B cell (primary cell): Measurements from ENCODE around the gene EHBP1. TPM values are rescaled to one million over a fixed set of nuclear protein-coding genes. Genes with fewer than 3 reads are reported as not detected.

Experiments used
- ATAC-seq: fragments of 200-7000 bp; cut with Tn5 transposase; one replicate; pipeline ENCODE4 v1.10.0; 2021; ENCODE audit warnings: low read depth, mild to moderate bottlenecking, moderate number of reproducible peaks, moderate library complexity
- CTCF ChIA-PET: fragments of 350-600 bp; sonication (Branson Sonifier 250); formaldehyde crosslinking; loops from one replicate; lab custom pipeline; 2021; ENCODE audit warnings: antibody characterized with exemption, inconsistent platforms; lab: Charles Lee
- POLR2A ChIA-PET: fragments of 350-600 bp; sonication (Branson Sonifier 250); formaldehyde crosslinking; loops from one replicate; lab custom pipeline; 2021; ENCODE audit warnings: antibody characterized with exemption; lab: Charles Lee
- DNase-seq: peaks from one replicate; pipeline ENCODE4 v3.0.0; 2013
- H2AFZ ChIP-seq: 2 replicates; pipeline ENCODE4 v1.6.1; 2012; ENCODE audit warnings: mild to moderate bottlenecking, low read depth, low read length; ENCODE audit not compliant: insufficient read depth, poor library complexity, severe bottlenecking
- H3K27ac ChIP-seq, 2 donors: 1 replicate in 1 of 2; 2 replicates in 1 of 2; pipeline ENCODE4 v1.5.1; 2012 to 2013; ENCODE audit warnings: low read length in 2 of 2, mild to moderate bottlenecking in 2 of 2, moderate library complexity in 1 of 2
- H3K27me3 ChIP-seq, 4 experiments: fragments of 200-600 bp in 1 of 4; sonication (generic) in 1 of 4; replicated peaks in 1 of 4; 1 replicate in 2 of 4; 2 replicates in 2 of 4; pipeline versions ENCODE4 v1.6.1 to v1.7.0; 2013 to 2016; ENCODE audit warnings: low read length in 3 of 4, mild to moderate bottlenecking in 2 of 4, mixed read lengths in 1 of 4, moderate library complexity in 1 of 4; ENCODE audit not compliant: insufficient read depth in 4 of 4, control insufficient read depth in 3 of 4; ENCODE audit errors: control extremely low read depth in 1 of 4
- H3K36me3 ChIP-seq, 2 experiments: replicated peaks in 1 of 2; 1 replicate in 1 of 2; 2 replicates in 1 of 2; pipeline versions ENCODE4 v1.6.1 to v1.7.1; 2013; ENCODE audit warnings: low read length in 1 of 2; ENCODE audit not compliant: insufficient read depth in 2 of 2, control insufficient read depth in 1 of 2; ENCODE audit errors: control extremely low read depth in 1 of 2, extremely low read depth in 1 of 2
- H3K4me1 ChIP-seq, 2 donors: fragments of 200-600 bp in 1 of 2; sonication (generic) in 1 of 2; 1 replicate in 1 of 2; 2 replicates in 1 of 2; pipeline versions ENCODE4 v1.5.1 to v1.6.1; 2013 to 2017; ENCODE audit warnings: low read length in 2 of 2; ENCODE audit not compliant: control insufficient read depth in 2 of 2, insufficient read depth in 2 of 2
- H3K4me2 ChIP-seq: replicated peaks from 2 replicates; pipeline ENCODE3; 2012; ENCODE audit warnings: mild to moderate bottlenecking, low read depth, low read length; ENCODE audit not compliant: poor library complexity, severe bottlenecking
- H3K4me3 ChIP-seq, 5 experiments: fragments of 200-600 bp in 1 of 5; sonication (generic) in 1 of 5; 1 replicate in 3 of 5; 2 replicates in 2 of 5; pipeline versions ENCODE4 v1.5.1 to v1.7.0; 2011 to 2016; ENCODE audit warnings: low read length in 4 of 5, mild to moderate bottlenecking in 4 of 5, low read depth in 2 of 5, control low read depth in 1 of 5, moderate library complexity in 1 of 5; ENCODE audit not compliant: insufficient read depth in 1 of 5; ENCODE audit errors: control extremely low read depth in 1 of 5, extremely low read depth in 1 of 5
- H3K79me2 ChIP-seq: fragments of 200-600 bp; sonication (generic); one replicate; pipeline ENCODE4 v1.6.0; 2016; ENCODE audit warnings: low read length; ENCODE audit not compliant: control insufficient read depth, insufficient read depth
- H3K9ac ChIP-seq: fragments of 200-600 bp; sonication (generic); 2 replicates; pipeline ENCODE4 v1.6.1; 2017; ENCODE audit warnings: mild to moderate bottlenecking, low read length, moderate library complexity
- H3K9me3 ChIP-seq, 3 donors: one replicate each; pipeline versions ENCODE4 v1.6.1 to v1.7.1; 2013; ENCODE audit warnings: low read length in 2 of 3; ENCODE audit not compliant: control insufficient read depth in 2 of 3, insufficient read depth in 1 of 3; ENCODE audit errors: control extremely low read depth in 1 of 3
- H4K20me1 ChIP-seq: 2 replicates; pipeline ENCODE4 v1.6.0; 2012; ENCODE audit warnings: mild to moderate bottlenecking, low read length; ENCODE audit not compliant: insufficient read depth, control insufficient read depth, poor library complexity, severe bottlenecking
- H3K27ac Mint-ChIP-seq: one replicate; pipeline ENCODE4 v1.8.0; 2021; ENCODE audit warnings: mixed read lengths
- H3K27me3 Mint-ChIP-seq: one replicate; pipeline ENCODE4 v1.8.0; 2021; ENCODE audit warnings: mixed read lengths
- H3K4me1 Mint-ChIP-seq: one replicate; pipeline ENCODE4 v1.8.0; 2021; ENCODE audit warnings: mixed read lengths
- H3K4me3 Mint-ChIP-seq: one replicate; pipeline ENCODE4 v1.8.0; 2021; ENCODE audit warnings: mixed read lengths
- H3K9me3 Mint-ChIP-seq: one replicate; pipeline ENCODE4 v1.8.0; 2022; ENCODE audit warnings: mixed read lengths; ENCODE audit not compliant: insufficient read depth
- EZH2 ChIP-seq: IDR thresholded peaks from 2 replicates; pipeline ENCODE4 v1.6.1; 2012; ENCODE audit warnings: borderline replicate concordance, low read depth, mild to moderate bottlenecking, moderate library complexity, low read length; ENCODE audit not compliant: insufficient read depth, poor library complexity, severe bottlenecking
- WGBS: methylation state at CpG from one replicate; pipeline ENCODE4 v1.1.5; 2013; ENCODE audit warnings: missing lambda C conversion rate; ENCODE audit not compliant: insufficient coverage; 5-methylcytosine and 5-hydroxymethylcytosine counted together
- intact Hi-C: fragments of 100-400 bp; cut with micrococcal nuclease; formaldehyde crosslinking; loops from one replicate; pipeline ENCODE4 v1.10.0; 2022
- polyA plus RNA-seq: library from polyadenylated mRNA; depleted of rRNA; stranded (reverse); fragments of >200 nt; gene quantifications from 2 replicates; pipeline ENCODE4 v1.2.3, GENCODE V29; 2012
- total RNA-seq, 2 donors: library from RNA; stranded (reverse); fragments of 120-200 nt in 1 of 2; gene quantifications; 1 replicate in 1 of 2; 2 replicates in 1 of 2; pipeline versions ENCODE4 v1.2.3 to v1.2.4, GENCODE V29; 2013 to 2022
- TF ChIP-seq, protein P1 (sequence below): fragments of 200-600 bp; IDR thresholded peaks from one replicate; pipeline ENCODE4 v1.8.0; 2022; ENCODE audit warnings: antibody characterized with exemption, mild to moderate bottlenecking

Gene EHBP1
- total and polyA plus RNA-seq, 2 donors (not counting 1 experiment from before 2014, with no cell fraction given) = 8.8 to 34.7 TPM

DNA sequence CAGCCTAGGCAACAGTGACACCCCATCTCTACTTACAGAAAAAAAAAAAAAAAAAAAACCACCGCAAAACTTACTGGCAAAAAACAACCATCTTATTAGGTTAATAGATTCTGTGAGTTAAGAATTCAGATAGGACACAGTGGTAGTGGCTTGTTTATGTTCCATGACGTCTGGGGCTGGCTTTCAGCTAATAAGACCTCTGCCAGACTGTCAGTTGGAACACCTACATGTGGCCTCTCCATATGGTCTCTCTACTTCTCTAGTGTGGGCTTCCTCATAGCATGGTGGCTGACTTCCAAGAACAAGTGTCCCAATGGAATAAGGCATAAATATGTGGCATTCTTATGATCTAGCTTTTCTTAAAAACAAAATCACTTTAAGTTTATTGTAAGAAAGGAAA lies 251.1 kb downstream of the EHBP1 start:
- CTCF ChIA-PET = no interaction called here
- POLR2A ChIA-PET = no interaction called here

DNA sequence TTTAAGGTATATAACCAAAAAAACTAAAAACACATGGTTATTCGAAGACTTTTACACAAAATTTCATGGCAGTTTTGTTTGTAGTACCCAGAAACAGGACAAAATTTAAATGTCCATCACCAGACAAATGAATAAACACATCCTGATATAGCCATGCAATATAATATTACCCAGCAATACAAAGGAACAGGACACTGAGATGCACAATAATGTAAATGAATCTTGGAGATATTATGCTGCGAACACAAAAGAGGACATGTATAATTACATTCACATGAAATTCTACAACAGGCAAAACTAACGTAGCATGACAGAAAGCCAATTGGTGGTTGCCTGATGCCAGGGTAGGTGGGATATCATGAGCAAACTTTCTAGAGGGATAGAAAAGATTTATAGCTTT lies 252.7 kb downstream of the EHBP1 start:
- whole genome bisulfite sequencing = no CpG with 5 or more reads among the region's 3 CpGs
- H3K4me3 ChIP-seq = no peak overlapping the region
- intact Hi-C loops = no loop called here
- no peaks in the 10 kb centered on the region for H3K27me3 ChIP-seq
- no peaks in the 10 kb centered on the region for H3K9me3 ChIP-seq
- Mint-ChIP-seq H3K27ac (no peak overlapping the region), H3K4me3 (no peak overlapping the region), H3K9me3 (no peaks in the 10 kb centered on the region), H3K4me1 (no peaks in the 10 kb centered on the region), H3K27me3 (no peaks in the 10 kb centered on the region)
- no peak for DNase-seq
- no peak overlapping the region for H3K9ac ChIP-seq
- no peak overlapping the region for H3K4me2 ChIP-seq
- no peak for ATAC-seq
- no peaks in the 10 kb centered on the region for H3K4me1 ChIP-seq
- ChIA-PET POLR2A (no interaction called here), CTCF (no interaction called here)
- H4K20me1 ChIP-seq = no peaks in the 10 kb centered on the region
- no peak overlapping the region for H2AFZ ChIP-seq
- no peak for TF ChIP-seq EZH2
- TF ChIP-seq, protein P1, sequence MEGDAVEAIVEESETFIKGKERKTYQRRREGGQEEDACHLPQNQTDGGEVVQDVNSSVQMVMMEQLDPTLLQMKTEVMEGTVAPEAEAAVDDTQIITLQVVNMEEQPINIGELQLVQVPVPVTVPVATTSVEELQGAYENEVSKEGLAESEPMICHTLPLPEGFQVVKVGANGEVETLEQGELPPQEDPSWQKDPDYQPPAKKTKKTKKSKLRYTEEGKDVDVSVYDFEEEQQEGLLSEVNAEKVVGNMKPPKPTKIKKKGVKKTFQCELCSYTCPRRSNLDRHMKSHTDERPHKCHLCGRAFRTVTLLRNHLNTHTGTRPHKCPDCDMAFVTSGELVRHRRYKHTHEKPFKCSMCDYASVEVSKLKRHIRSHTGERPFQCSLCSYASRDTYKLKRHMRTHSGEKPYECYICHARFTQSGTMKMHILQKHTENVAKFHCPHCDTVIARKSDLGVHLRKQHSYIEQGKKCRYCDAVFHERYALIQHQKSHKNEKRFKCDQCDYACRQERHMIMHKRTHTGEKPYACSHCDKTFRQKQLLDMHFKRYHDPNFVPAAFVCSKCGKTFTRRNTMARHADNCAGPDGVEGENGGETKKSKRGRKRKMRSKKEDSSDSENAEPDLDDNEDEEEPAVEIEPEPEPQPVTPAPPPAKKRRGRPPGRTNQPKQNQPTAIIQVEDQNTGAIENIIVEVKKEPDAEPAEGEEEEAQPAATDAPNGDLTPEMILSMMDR = no peak
- H3K79me2 ChIP-seq = no peaks in the 10 kb centered on the region
- H3K36me3 ChIP-seq = peaks cover 0 to 1% of the 10 kb centered on the region in 2 experiments
- H3K27ac ChIP-seq = no peak overlapping the region

More for the DNA sequence above, 251.1 kb downstream of the EHBP1 start:
- H3K27ac ChIP-seq = no peak overlapping the region
- no peaks in the 10 kb centered on the region for H3K9me3 ChIP-seq
- Mint-ChIP-seq H3K4me1 (no peaks in the 10 kb centered on the region), H3K27ac (no peak overlapping the region), H3K27me3 (no peaks in the 10 kb centered on the region), H3K4me3 (no peak overlapping the region), H3K9me3 (no peaks in the 10 kb centered on the region)
- H3K4me2 ChIP-seq = no peak overlapping the region
- no peak for ATAC-seq
- H3K27me3 ChIP-seq = no peaks in the 10 kb centered on the region
- no peaks in the 10 kb centered on the region for H3K79me2 ChIP-seq
- no peak overlapping the region for H3K4me3 ChIP-seq
- H4K20me1 ChIP-seq = no peaks in the 10 kb centered on the region
- H2AFZ ChIP-seq = no peak overlapping the region
- intact Hi-C loops = no loop called here
- H3K4me1 ChIP-seq = no peaks in the 10 kb centered on the region
- TF ChIP-seq, protein P1 = no peak
- no peak for TF ChIP-seq EZH2
- DNase-seq = no peak
- no peak overlapping the region for H3K9ac ChIP-seq
- H3K36me3 ChIP-seq = peaks cover 0 to 1% of the 10 kb centered on the region in 2 experiments
- 100% methylated on average over 1 of the region's 2 CpGs for WGBS
